Psoas muscle (tissue), 8 donors: Measurements from ENCODE around the gene CYTH4. TPM values are rescaled to one million over a fixed set of nuclear protein-coding genes. Genes with fewer than 3 reads are reported as not detected.

Experiments
- ATAC-seq, 4 donors: fragments of 200-7000 bp; cut with Tn5 transposase; one replicate each; pipeline ENCODE4 v1.9.1; 2020; ENCODE audit warnings: moderate library complexity in 3 of 4, mild to moderate bottlenecking in 2 of 4
- DNase-seq, 2 donors: peaks; one replicate each; pipeline ENCODE4 v3.0.0-alpha.2; 2020
- H3K27ac ChIP-seq: fragments of 200-600 bp; one replicate; pipeline ENCODE4 v1.8.0; 2022
- H3K27me3 ChIP-seq, 3 donors: fragments of 200-600 bp in 1 of 3; one replicate each; pipeline versions ENCODE4 v1.6.1 to v1.8.0; 2013 to 2022; ENCODE audit warnings: low read length in 2 of 3, mild to moderate bottlenecking in 2 of 3, moderate library complexity in 1 of 3; ENCODE audit not compliant: insufficient read depth in 3 of 3
- H3K36me3 ChIP-seq, 2 donors: fragments of 200-600 bp in 1 of 2; one replicate each; pipeline versions ENCODE4 v1.6.1 to v1.8.0; 2013 to 2022; ENCODE audit warnings: low read depth in 1 of 2, mild to moderate bottlenecking in 1 of 2, moderate library complexity in 1 of 2; ENCODE audit not compliant: insufficient read depth in 1 of 2
- H3K4me1 ChIP-seq: fragments of 200-600 bp; one replicate; pipeline ENCODE4 v1.8.0; 2022
- H3K4me3 ChIP-seq: fragments of 200-600 bp; one replicate; pipeline ENCODE4 v1.8.0; 2022; ENCODE audit warnings: mild to moderate bottlenecking
- H3K9me3 ChIP-seq: fragments of 200-600 bp; one replicate; pipeline ENCODE4 v1.8.0; 2022
- CTCF ChIP-seq: fragments of 200-600 bp; IDR thresholded peaks from one replicate; pipeline ENCODE4 v1.8.0; 2022; ENCODE audit warnings: antibody characterized with exemption
- WGBS, 3 donors: extraction: QIAGEN DNeasy Blood & Tissue Kit; methylation state at CpG; one replicate each; pipeline versions ENCODE4 v1.1.6 to v1.1.7; 2013; 5-methylcytosine and 5-hydroxymethylcytosine counted together
- intact Hi-C, 2 donors: fragments of 100-400 bp; cut with DNase I; formaldehyde crosslinking; loops; one replicate each; pipeline versions ENCODE4 v1.11.0 to v1.14.2; 2022
- polyA plus RNA-seq, 3 donors: library from polyadenylated mRNA; stranded (reverse); fragments of 200-250 nt; gene quantifications; one replicate each; pipeline ENCODE4 v1.2.3, GENCODE V29; 2013
- total RNA-seq, 4 donors: library from RNA; stranded (reverse); fragmentation: NEBNext Ultra II Directional in 2 of 4; extraction: Animal tissue kit (Norgen Biotek cat#: 25700) in 2 of 4; gene quantifications; one replicate each; pipeline versions ENCODE4 v1.2.1 to v1.2.4, GENCODE V29; 2021 to 2023
- donor health status: healthy with polysubstance abuse.
- donor health status: DM: no; HTN: no; CAD: no; lungs with moderate emphysema.
- donor health status: Bipolar disorder and iron deficiency.
- donor health status: healthy.
- donor health status: DM: yes; HTN: yes; CAD: no.
- donor health status: DM: no; HTN: no; CAD: no.
- donor health status: DM: no; HTN: no; CAD: no.
- donor health status: DM: yes; HTN: yes; CAD: no.

The CYTH4 gene
- total and polyA plus RNA-seq, 7 donors = 0.63 to 8.5 (median 3.0) TPM

DNA sequence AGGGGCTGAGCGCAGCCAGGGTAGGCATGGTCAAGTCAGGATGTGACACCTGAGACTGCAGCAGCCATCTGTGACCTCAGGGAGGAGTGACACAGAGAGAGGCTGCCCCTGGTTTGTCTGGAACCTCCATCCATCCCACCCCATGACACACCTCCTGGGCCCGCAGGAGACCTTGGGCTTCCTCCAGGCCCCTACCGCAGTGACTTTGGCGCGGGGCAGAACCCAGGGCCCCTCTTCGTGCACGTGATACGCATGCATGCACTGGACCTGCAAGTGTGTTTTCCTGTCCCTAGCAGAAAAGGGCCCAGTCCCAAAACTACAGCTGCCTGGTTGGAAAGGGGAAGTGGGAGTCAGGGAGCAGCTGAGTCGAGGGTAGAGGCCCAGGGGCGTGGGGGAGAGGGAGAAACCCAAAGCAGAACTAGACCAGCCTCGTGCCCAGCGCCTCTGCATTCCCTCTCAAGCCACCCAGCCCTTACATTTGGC is 7.9 kb upstream of the CYTH4 start:
- Histone ChIP-seq H3K4me3 (no peak overlapping the region), H3K27me3 (peaks cover 0 to 22% (median 12%) of the 10 kb centered on the region in 3 donors), H3K9me3 (no peaks in the 10 kb centered on the region), H3K27ac (no peak overlapping the region), H3K4me1 (no peaks in the 10 kb centered on the region), H3K36me3 (no peaks in the 10 kb centered on the region)
- ATAC-seq (peak in 1 of 4 donors; percentile 37), DNase-seq (peak; percentile 55 to 69)
- 57 to 70% (median 67%) methylated on average over 12 of the region's 12 CpGs for WGBS, 3 donors
- intact Hi-C loops = loop anchor here in 1 of 2 donors (2.0 kb wide), 1 partner anchor 28 kb away; no protein-coding TSS in a partner anchor
- TF ChIP-seq CTCF = no peak

DNA sequence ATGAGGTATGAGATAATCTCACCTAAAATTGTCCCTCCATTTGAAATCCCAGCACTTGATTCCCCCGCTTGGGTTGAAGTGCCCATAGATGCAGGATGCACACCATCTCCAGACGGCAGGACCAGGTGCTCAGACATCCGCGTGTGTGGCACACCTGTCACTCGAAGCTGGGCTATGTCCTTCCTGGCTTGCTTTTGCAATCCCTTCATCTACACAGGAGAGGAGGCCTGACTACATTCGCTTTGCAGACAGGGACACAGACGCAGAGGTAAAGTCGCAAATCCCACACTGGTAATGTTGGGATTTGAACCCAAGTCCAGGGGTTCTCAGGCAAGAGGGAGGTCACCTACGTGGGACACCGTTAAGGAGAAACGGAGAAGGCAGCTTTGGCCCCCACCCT is 7.2 kb upstream of the CYTH4 start:
- no peak for TF ChIP-seq CTCF
- H3K4me3 ChIP-seq = no peak overlapping the region
- 74 to 81% (median 78%) methylated on average over 11 of the region's 11 CpGs for WGBS, 3 donors
- ATAC-seq (no peak), DNase-seq (no peak)
- H3K27me3 ChIP-seq = peaks cover 0 to 27% (median 12%) of the 10 kb centered on the region in 3 donors
- no peaks in the 10 kb centered on the region for H3K4me1 ChIP-seq
- no peak overlapping the region for H3K27ac ChIP-seq
- H3K9me3 ChIP-seq = no peaks in the 10 kb centered on the region
- no peaks in the 10 kb centered on the region for H3K36me3 ChIP-seq
- intact Hi-C loops = loop anchor here in 1 of 2 donors (2.0 kb wide), 1 partner anchor 28 kb away; no protein-coding TSS in a partner anchor

- Histone ChIP-seq H3K4me1 (no peaks in the 10 kb centered on the region), H3K36me3 (no peaks in the 10 kb centered on the region), H3K9me3 (no peaks in the 10 kb centered on the region), H3K27me3 (peaks cover 0 to 28% (median 12%) of the 10 kb centered on the region in 3 donors), H3K4me3 (no peak overlapping the region), H3K27ac (no peak overlapping the region)
- no peak for TF ChIP-seq CTCF
- DNase-seq (no peak), ATAC-seq (no peak)
- intact Hi-C loops = loop anchor here in 1 of 2 donors (2.0 kb wide), 1 partner anchor 29 kb away; no protein-coding TSS in a partner anchor
- WGBS, 3 donors = 70 to 89% (median 70%) methylated on average over 5 of the region's 5 CpGs
Observed at GRCh38 chr22:37275622-37276021, 6.7 kb upstream of the CYTH4 start.

GRCh38 chr22:37276776-37277175 is 5.5 kb upstream of the CYTH4 start:
- DNase-seq (no peak), ATAC-seq (no peak)
- Histone ChIP-seq H3K4me1 (no peaks in the 10 kb centered on the region), H3K36me3 (no peaks in the 10 kb centered on the region), H3K4me3 (no peak overlapping the region), H3K27me3 (peaks cover 0 to 33% (median 9%) of the 10 kb centered on the region in 3 donors), H3K27ac (no peak overlapping the region), H3K9me3 (no peaks in the 10 kb centered on the region)
- 34 to 49% (median 44%) methylated on average over 2 of the region's 2 CpGs for WGBS, 3 donors
- intact Hi-C loops = no loop called here
- no peak for TF ChIP-seq CTCF

DNA sequence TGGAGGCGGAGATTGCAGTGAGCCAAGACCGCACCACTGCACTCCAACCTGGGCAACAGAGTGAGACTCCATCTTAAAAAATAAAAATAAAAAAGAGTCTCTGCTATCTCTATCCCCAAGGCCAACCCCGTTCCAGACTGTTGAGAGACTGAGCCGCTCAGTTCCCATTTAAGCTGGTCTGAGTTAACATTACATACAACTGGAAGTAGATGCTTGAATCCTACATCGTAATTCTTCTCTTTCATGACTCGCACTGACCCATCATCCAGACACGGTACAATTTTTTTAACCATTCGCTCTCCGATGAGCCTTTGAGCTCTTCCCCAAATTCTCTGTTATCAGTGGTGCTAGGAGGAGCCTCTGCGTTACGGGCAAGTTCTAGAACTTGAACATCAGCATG is 4.9 kb upstream of the CYTH4 start:
- Histone ChIP-seq H3K4me3 (no peak overlapping the region), H3K9me3 (no peaks in the 10 kb centered on the region), H3K27ac (no peak overlapping the region), H3K27me3 (peaks cover 0 to 30% (median 10%) of the 10 kb centered on the region in 3 donors), H3K36me3 (no peaks in the 10 kb centered on the region), H3K4me1 (no peaks in the 10 kb centered on the region)
- no peak for TF ChIP-seq CTCF
- WGBS, 3 donors = 73 to 77% (median 73%) methylated on average over 11 of the region's 11 CpGs
- intact Hi-C loops = no loop called here
- no peak for DNase-seq
- no peak for ATAC-seq
